Astrocyte (in vitro differentiated cells and primary cell): ENCODE results near the gene IL17D.

Experiments
- CTCF ChIP-seq: IDR thresholded peaks from 2 replicates; pipeline ENCODE4 v1.5.1; 2011; ENCODE audit warnings: low read depth, mild to moderate bottlenecking, inconsistent platforms, low read length, moderate library complexity; ENCODE audit not compliant: insufficient read depth
- EZH2 ChIP-seq: IDR thresholded peaks from 2 replicates; pipeline ENCODE4 v1.6.1; 2012; ENCODE audit warnings: mild to moderate bottlenecking, low read length, inconsistent platforms; ENCODE audit not compliant: insufficient read depth

DNA sequence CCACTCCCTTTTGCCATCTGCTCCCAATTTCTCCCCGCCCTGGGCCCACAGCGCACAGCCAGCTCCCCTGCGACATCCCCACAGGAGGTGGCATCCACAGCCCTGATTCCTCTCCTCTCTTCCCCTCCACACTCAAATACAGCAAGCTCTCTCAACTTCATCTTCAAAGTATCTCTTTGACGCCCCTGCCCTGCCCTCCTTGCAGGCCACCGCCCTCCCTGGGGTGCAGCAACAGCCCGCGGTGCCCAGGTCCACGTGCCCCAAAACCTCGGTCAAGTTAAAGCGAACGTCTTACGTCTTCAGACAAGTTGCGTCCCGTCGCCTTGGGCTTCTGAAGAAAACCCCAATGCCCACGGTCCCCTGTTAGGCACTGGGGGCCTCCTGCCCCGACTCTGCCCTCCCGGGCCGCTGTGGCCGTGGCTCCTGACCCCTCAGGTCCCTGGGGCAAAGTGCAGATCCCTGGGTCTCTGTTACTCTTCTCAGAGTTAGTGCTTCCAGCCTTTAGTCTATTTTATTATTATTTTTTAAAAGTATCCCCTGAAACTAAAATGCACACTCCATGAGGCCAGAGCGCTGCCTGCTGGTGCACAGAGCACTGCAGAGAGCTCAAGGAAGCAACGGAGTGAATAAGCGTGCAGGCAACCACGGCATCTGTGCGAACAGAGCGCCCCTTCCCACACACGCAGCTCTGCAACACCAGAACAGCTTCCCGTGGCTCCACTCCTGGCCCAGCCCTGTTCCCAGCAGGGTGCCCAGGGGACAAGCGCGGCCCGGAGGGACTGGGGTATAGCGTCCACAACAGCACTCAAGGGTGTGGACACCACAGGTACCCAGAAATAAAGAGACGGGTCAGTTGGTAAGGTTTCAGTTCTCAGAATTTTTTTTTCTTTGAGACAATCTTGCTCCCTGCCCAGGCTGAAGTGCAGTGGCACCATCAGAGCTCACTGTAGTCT is 26.4 kb downstream of the IL17D start:
- TF ChIP-seq CTCF (no peak), EZH2 (no peak)
